GM12864 (cell line): ENCODE results near the gene MAGI2.

ENCODE experiments used
- DNase-seq: peaks from one replicate; pipeline ENCODE4 v3.0.0-alpha.2; 2011; ENCODE audit warnings: low read depth
- H3K4me3 ChIP-seq: 2 replicates; pipeline ENCODE4 v1.5.1; 2011; ENCODE audit warnings: mild to moderate bottlenecking, low read depth, low read length, control low read depth
- TF ChIP-seq, protein P1 (sequence below): IDR thresholded peaks from 2 replicates; pipeline ENCODE4 v1.5.1; 2011; ENCODE audit warnings: low read depth, mild to moderate bottlenecking, moderate library complexity, low read length, control low read depth, inconsistent platforms; ENCODE audit errors: missing control alignments

MAGI2 gene

DNA sequence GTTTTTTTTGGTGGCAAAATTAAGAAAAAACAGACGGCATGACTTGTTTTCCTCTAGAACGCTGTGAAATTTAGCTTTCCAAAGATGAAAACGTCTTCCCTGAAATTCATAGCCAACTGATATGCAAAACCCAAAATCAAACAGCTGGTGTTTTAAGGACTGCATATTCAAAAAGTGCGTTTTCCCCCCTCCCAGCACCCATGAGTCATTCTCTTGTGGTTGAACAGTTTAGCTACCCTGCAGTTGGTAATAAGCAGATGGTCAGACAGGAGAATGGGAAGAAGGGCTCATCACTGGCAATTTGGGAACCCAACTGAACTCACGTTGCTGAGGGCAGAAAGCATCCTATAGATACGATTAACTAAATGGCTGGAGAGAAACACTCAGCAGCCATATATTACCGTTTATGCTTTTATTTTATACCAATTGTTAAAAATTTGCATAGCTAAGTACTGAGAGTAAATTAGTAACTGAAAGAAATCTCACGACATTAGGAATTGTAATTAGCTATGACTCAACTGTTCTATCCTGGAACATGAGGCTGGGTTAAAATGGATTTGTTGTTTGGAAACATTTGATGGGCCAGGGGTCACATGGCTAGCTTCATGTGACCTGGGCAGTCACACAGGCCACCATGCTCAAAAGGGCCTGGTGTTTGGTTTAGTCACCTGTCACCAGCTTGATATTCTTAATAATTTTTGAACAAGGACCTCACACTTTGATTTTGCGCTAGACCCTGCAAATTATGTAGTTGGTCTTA lies 1311.8 kb downstream of the MAGI2 start:
- no peak for DNase-seq
- no peak overlapping the region for H3K4me3 ChIP-seq

DNA sequence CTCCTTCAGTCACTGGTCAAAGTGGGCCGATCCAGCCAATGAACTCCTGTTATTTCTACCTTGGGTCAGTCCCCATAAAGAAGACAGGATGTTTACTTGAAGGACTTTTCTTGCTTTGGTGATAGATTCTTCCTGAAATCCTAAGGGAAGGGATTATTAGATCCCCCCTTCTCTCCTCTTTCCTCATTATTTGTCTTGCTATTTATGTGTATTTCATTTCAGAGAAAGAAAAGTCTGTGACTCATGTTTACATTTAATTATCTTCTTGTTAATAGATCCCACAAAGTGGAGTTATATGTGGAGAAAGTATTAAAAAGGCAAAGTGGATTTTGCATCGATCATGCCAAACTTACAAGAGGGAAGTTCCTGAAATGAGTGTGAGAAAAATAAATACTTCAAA lies 1313.4 kb downstream of the MAGI2 start:
- no peak overlapping the region for H3K4me3 ChIP-seq
- TF ChIP-seq, protein P1, sequence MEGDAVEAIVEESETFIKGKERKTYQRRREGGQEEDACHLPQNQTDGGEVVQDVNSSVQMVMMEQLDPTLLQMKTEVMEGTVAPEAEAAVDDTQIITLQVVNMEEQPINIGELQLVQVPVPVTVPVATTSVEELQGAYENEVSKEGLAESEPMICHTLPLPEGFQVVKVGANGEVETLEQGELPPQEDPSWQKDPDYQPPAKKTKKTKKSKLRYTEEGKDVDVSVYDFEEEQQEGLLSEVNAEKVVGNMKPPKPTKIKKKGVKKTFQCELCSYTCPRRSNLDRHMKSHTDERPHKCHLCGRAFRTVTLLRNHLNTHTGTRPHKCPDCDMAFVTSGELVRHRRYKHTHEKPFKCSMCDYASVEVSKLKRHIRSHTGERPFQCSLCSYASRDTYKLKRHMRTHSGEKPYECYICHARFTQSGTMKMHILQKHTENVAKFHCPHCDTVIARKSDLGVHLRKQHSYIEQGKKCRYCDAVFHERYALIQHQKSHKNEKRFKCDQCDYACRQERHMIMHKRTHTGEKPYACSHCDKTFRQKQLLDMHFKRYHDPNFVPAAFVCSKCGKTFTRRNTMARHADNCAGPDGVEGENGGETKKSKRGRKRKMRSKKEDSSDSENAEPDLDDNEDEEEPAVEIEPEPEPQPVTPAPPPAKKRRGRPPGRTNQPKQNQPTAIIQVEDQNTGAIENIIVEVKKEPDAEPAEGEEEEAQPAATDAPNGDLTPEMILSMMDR, result no peak
- DNase-seq, result no peak

More for the DNA sequence above, 1311.8 kb downstream of the MAGI2 start:
- TF ChIP-seq, protein P1, result no peak

DNA sequence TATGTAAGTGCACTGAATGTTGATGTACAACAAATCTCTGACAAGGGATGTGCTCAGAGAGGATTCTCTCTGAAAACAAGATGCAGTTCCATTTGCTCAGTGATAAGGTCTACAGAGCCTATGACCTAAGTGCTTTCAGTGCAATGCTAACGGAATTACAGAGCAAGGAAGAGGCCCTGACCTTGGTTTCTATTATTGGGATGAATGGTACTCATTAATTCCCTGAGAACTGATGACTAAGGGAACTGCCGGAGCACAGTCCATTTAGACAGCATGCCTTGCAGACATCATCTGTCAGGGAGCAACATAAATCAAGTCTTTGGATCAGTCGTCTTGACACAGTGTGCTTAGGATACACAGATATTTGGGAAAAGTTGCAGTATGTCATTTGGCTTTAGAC lies 1314.1 kb downstream of the MAGI2 start:
- no peak overlapping the region for H3K4me3 ChIP-seq
- TF ChIP-seq, protein P1, result no peak
- DNase-seq, result no peak

DNA sequence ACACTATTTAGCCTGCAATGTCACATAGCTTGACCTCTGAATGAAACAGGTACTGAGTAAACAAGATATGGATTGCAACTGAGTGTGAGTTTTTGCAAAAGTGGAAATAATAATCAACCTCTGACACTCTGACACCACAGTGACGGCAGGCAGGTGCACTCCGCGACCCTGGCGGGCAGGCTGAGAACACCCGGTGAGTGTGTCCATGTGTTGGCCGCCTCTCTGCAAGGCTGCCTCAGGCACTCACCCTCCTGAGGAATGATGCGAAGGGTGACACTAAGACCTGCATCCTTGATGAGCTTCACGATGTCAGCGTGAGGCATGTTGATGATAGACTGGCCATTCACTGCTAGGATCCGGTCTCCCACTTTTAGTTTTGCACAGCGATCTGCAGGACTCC lies 1318.7 kb downstream of the MAGI2 start:
- no peak overlapping the region for H3K4me3 ChIP-seq
- no peak for DNase-seq
- TF ChIP-seq, protein P1, result no peak

DNA sequence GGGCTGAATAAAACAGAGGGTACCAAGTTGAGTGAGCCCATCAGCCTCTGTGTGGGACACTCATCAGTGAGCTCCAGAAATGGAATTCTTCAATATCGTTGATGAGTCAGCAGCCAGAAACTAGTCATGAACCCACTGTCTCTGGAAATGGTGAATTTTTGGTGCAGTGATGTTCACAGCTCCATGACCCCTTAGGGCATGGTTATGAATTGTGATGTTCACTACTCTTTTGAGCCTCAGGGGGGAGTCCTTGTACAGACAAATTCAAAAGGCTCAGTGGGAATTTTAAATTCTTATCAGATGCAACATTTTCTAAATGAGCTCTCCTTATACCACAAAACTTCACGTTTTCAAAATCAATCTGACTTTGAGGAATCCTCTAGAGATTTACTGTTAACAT lies 1319.2 kb downstream of the MAGI2 start:
- no peak overlapping the region for H3K4me3 ChIP-seq
- TF ChIP-seq, protein P1, result peak; percentile 46
- DNase-seq, result no peak

DNA sequence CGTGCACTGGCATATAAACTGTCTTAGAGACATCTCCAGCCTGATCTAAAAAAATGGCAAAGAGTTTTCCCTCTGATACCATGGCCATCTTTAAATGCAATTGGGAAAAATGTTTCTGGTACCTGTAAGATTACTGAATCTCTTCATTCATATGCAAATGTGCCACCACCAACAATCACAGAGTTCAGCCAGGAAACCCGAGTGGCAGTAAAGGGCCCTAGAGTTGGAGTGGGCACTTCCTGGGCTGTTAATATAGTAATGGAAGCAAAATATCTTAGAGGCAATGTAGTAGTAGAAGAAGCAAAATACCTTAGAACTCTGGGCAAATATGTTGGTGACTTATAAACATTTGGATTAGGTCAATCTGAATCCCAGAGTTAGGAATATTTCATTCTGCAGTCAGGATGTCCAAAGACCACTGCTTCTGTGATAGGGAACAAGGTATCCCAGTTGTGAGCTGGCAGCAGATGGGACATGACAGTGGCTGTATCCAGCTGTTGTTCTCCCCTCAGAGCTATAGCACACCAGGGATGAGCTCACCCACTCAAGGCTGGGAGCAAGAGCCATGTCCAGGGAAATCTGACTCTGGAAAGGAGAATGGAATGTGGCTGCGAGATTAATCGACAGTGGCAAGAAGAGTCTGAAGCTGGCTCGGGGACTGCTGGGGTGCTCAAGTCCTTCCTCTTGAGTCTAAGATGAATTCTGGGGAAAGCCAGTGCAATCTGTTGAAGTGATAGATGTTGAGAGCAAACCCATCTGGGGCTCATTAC lies 1322.8 kb downstream of the MAGI2 start:
- no peak for DNase-seq
- TF ChIP-seq, protein P1, result no peak
- no peak overlapping the region for H3K4me3 ChIP-seq
